ENCODE results near the gene BCAR3.

The BCAR3 gene

DNA sequence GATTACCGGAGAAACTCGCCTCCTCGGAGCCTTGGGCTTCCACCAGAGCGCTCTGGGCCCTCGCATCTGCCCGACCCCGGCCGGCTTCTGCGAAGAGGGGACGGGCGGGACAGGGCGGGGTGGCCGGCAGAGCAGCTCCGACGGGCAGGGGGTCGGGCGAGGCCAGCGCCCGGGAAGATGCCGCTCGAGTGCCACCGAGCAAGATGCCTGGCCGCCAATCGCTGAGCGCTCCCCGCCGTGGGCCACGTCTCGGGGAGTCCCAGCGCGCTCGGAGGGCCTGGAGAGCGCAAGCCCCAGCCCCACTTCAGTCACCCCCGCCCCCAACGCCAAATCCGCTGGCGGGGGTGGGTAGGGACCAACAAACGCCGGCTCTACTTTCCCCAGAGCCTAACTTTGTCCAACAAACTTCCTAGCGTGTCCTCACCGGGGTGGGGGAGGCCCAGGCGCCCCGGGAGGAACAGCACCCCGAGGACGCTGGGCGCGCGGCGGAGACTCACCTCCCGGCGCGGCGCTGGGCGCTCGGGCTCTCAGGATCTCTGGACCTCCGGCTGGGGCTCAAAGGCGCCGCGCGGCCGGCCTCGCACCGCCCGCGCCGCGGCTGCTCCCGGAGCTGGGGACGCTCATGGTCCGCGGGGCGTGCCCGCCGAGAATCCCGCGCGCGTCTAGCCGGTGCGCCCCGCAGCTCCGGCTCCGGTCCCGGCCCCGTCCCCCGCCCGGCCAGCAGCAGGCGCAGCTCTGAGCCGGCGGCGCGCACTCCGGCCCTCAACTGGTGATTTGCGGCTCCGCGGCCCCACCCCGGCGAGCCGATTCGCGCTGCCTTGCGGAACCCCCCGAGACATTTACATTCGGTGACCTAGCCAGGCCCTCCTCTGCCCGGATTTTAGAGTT, at the start of gene BCAR3:
Gene BCAR3, minus strand, starts transcription at position 737 of the 888 bp plus-strand sequence. CDS start 6,907 bp downstream, outside the sequence.
- peak within 1 kb of the TSS; percentile 87 for H3K9ac ChIP-seq (ENCODE audit: low read length)
- peaks cover 13% of the 10 kb centered on the region for H3K4me1 ChIP-seq (ENCODE audit: insufficient read depth, low read length)
- H3K27me3 ChIP-seq (ENCODE audit: control insufficient read depth in 1 of 2, insufficient read depth in 2 of 2, low read length in 2 of 2) = no peaks in the 10 kb centered on the region
- peak within 1 kb of the TSS; percentile 76 for H3K27ac ChIP-seq (ENCODE audit: low read depth, low read length)
- H3K4me3 ChIP-seq (ENCODE audit: low read depth in 1 of 2, low read length in 2 of 2) = peak within 1 kb of the TSS; percentile 73 to 87
- H3K9me3 ChIP-seq (ENCODE audit: low read length) = no peaks in the 10 kb centered on the region
- no peaks in the 10 kb centered on the region for H3K36me3 ChIP-seq (ENCODE audit: insufficient read depth, low read length)

GRCh38 chr1:93730621-93731020, 49.0 kb upstream of the BCAR3 start:
- no peaks in the 10 kb centered on the region for H3K36me3 ChIP-seq (ENCODE audit: insufficient read depth, low read length)
- no peaks in the 10 kb centered on the region for H3K9me3 ChIP-seq (ENCODE audit: low read length)
- H3K4me1 ChIP-seq (ENCODE audit: insufficient read depth, low read length) = no peaks in the 10 kb centered on the region
- no peak overlapping the region for H3K4me3 ChIP-seq (ENCODE audit: low read depth in 1 of 2, low read length in 2 of 2)
- H3K9ac ChIP-seq (ENCODE audit: low read length) = no peak overlapping the region
- H3K27ac ChIP-seq (ENCODE audit: low read depth, low read length) = no peak overlapping the region
- no peaks in the 10 kb centered on the region for H3K27me3 ChIP-seq (ENCODE audit: control insufficient read depth in 1 of 2, insufficient read depth in 2 of 2, low read length in 2 of 2)

- H3K9ac ChIP-seq (ENCODE audit: low read length) = no peak overlapping the region
- no peaks in the 10 kb centered on the region for H3K36me3 ChIP-seq (ENCODE audit: insufficient read depth, low read length)
Observed at GRCh38 chr1:93729906-93730305, 48.3 kb upstream of the BCAR3 start.

GRCh38 chr1:93729502-93729901, 47.9 kb upstream of the BCAR3 start:
- H3K36me3 ChIP-seq (ENCODE audit: insufficient read depth, low read length) = no peaks in the 10 kb centered on the region
- H3K27ac ChIP-seq (ENCODE audit: low read depth, low read length) = no peak overlapping the region
- H3K27me3 ChIP-seq (ENCODE audit: control insufficient read depth in 1 of 2, insufficient read depth in 2 of 2, low read length in 2 of 2) = no peaks in the 10 kb centered on the region

More at GRCh38 chr1:93729906-93730305, 48.3 kb upstream of the BCAR3 start:
- H3K4me1 ChIP-seq (ENCODE audit: insufficient read depth, low read length) = no peaks in the 10 kb centered on the region
- H3K4me3 ChIP-seq (ENCODE audit: low read depth in 1 of 2, low read length in 2 of 2) = no peak overlapping the region
- H3K9me3 ChIP-seq (ENCODE audit: low read length) = no peaks in the 10 kb centered on the region
- H3K27ac ChIP-seq (ENCODE audit: low read depth, low read length) = no peak overlapping the region
- no peaks in the 10 kb centered on the region for H3K27me3 ChIP-seq (ENCODE audit: control insufficient read depth in 1 of 2, insufficient read depth in 2 of 2, low read length in 2 of 2)

DNA sequence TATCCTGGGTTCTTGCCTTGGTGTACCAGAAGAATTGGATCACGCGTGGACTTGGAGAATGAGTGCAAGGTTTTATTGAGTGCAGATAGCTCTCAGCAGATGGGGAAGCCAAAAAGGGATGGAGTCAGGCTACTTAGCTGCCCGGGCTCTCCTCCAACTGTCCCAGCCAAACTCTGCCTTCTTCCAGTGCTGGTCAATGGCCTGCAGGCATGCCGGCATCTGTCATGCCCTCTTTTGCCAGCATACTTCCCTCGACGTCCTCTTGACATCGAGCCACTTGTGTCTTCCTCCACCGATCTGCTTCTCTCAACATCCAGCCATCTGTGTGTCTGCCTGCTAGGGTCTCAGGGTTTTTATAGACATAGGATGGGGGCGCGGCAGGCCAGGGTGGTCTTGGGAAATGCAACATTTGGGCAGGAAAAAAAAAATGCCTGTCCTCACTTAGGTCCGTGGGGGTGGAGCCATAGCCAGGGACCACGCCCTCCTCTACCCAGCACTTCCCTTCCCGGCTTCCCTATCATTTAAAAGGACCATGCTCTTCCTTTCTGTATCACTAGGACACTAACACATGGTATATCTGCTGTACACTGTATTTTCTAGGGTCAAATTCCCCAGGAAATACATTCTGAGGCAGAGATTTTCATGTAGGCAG, 47.0 kb upstream of the BCAR3 start:
- no peaks in the 10 kb centered on the region for H3K9me3 ChIP-seq (ENCODE audit: low read length)
- no peaks in the 10 kb centered on the region for H3K36me3 ChIP-seq (ENCODE audit: insufficient read depth, low read length)
- H3K4me1 ChIP-seq (ENCODE audit: insufficient read depth, low read length) = no peaks in the 10 kb centered on the region
- no peak overlapping the region for H3K4me3 ChIP-seq (ENCODE audit: low read depth in 1 of 2, low read length in 2 of 2)
- no peak overlapping the region for H3K27ac ChIP-seq (ENCODE audit: low read depth, low read length)
- no peak overlapping the region for H3K9ac ChIP-seq (ENCODE audit: low read length)
- no peaks in the 10 kb centered on the region for H3K27me3 ChIP-seq (ENCODE audit: control insufficient read depth in 1 of 2, insufficient read depth in 2 of 2, low read length in 2 of 2)

More at GRCh38 chr1:93729502-93729901, 47.9 kb upstream of the BCAR3 start:
- Histone ChIP-seq H3K4me1 (ENCODE audit: insufficient read depth, low read length) (no peaks in the 10 kb centered on the region), H3K9me3 (ENCODE audit: low read length) (no peaks in the 10 kb centered on the region), H3K4me3 (ENCODE audit: low read depth in 1 of 2, low read length in 2 of 2) (no peak overlapping the region), H3K9ac (ENCODE audit: low read length) (no peak overlapping the region)

DNA sequence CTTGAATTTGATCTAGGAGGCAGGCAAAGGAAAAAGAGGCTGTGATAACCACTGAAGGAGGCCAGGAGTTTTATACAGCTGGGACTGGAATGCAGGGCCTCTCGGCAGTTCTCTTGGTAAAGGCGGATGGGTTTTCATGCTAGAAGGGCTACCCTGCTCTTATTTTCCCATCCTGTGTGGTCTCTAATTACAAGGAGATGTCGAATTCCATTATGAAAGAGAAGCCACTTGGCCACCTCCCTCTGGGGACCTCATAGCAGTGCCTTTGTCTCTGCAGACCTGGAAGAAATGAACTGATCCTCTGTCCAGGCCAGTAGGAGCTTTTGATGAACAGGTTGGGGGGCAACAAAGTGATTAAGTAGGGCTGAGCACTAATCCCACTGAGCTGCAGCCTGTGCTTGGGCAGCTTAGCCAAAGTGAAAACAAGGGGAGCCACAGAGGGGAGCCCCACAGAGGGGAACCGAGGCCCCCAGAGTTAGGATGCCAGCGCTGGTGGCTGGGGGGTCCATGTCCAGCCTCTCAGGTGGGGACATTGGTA, 42.2 kb upstream of the BCAR3 start:
- no peak overlapping the region for H3K27ac ChIP-seq (ENCODE audit: low read depth, low read length)
- no peaks in the 10 kb centered on the region for H3K9me3 ChIP-seq (ENCODE audit: low read length)
- no peaks in the 10 kb centered on the region for H3K27me3 ChIP-seq (ENCODE audit: control insufficient read depth in 1 of 2, insufficient read depth in 2 of 2, low read length in 2 of 2)
- H3K4me1 ChIP-seq (ENCODE audit: insufficient read depth, low read length) = no peaks in the 10 kb centered on the region
- no peaks in the 10 kb centered on the region for H3K36me3 ChIP-seq (ENCODE audit: insufficient read depth, low read length)
- no peak overlapping the region for H3K9ac ChIP-seq (ENCODE audit: low read length)
- no peak overlapping the region for H3K4me3 ChIP-seq (ENCODE audit: low read depth in 1 of 2, low read length in 2 of 2)

- Histone ChIP-seq H3K27me3 (ENCODE audit: control insufficient read depth in 1 of 2, insufficient read depth in 2 of 2, low read length in 2 of 2) (no peaks in the 10 kb centered on the region), H3K27ac (ENCODE audit: low read depth, low read length) (no peak overlapping the region), H3K36me3 (ENCODE audit: insufficient read depth, low read length) (no peaks in the 10 kb centered on the region), H3K9ac (ENCODE audit: low read length) (no peak overlapping the region), H3K9me3 (ENCODE audit: low read length) (no peaks in the 10 kb centered on the region), H3K4me1 (ENCODE audit: insufficient read depth, low read length) (no peaks in the 10 kb centered on the region), H3K4me3 (ENCODE audit: low read depth in 1 of 2, low read length in 2 of 2) (no peak overlapping the region)
Observed at GRCh38 chr1:93723110-93723509, 41.5 kb upstream of the BCAR3 start.

DNA sequence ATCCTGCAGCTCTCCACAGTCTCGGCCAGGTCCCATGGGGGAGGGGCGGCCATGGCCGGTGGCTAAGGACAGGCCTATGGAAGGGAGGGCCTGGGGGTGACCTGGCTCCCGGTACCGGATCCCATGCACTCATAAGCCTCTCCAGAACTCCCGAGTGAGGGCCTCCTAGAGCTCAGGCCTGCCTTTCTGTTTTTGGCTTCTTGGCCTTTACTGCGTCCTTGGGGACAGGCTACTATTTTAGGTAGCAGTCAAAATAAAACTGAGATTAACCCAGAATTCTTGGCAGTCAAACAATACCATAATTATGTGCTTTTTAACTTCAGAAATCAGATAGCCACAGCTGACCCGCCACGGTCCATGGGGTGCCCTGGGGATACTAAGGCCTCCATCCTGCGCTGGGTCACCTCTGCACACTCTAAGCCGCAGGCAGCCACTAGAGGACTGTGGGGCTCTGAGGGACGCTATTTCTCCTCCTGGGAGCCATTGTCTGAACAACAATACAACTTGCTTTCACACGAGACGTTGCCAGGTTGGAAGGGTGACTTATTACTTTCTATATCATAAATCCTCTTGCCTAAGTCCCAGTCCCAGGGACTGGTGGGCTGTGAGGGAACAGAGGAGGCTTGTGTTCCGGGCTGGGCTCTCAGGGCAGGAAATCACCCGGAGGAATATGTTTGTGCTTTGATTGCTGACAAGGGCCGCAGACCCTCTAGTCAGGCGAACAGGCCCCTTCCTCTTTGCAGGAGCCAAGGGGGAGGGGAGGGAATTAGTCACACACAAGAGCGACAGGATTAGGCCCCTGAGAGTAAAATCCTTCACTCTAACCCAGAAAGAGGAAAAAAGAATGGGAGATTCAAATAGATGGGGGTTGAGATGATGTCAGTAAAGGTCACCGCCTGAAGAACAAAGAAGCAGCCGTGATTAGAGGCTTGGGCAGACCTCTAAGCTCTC, 40.7 kb upstream of the BCAR3 start:
- H3K4me1 ChIP-seq (ENCODE audit: insufficient read depth, low read length) = no peaks in the 10 kb centered on the region

DNA sequence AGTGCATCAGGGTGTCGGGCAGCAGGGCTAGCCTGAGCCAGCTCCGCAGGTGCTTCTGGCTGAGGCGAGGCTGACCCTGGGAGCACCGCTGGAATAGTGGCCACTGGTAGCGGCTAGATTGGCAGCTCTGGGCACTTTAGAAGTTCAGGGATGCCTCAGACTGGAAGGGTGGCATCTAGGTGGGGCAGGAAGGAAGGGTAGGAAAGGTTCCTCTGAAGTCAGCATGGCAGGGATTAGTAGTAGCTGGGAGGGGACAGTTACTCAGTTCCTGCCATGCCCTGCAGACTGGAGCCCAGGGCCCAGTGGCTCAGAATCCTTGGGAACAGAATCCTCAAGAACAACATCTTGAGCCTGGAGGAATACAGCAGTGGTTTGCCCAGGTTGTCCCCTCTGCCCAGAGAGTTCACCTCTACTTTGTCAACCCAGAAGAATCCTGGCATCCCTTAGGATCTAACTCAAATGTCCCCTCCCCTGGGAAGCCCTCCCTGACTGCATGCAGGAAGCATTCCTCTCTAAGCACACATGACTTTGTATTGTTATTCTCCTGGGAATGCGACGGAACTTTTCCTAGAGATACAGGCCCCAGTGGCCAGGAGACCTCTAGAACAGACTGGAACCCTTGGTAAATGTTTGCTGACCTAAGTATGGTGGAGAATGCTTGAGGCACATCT, 39.5 kb upstream of the BCAR3 start:
- Histone ChIP-seq H3K4me1 (ENCODE audit: insufficient read depth, low read length) (peaks cover 3% of the 10 kb centered on the region), H3K9me3 (ENCODE audit: low read length) (no peaks in the 10 kb centered on the region), H3K27ac (ENCODE audit: low read depth, low read length) (no peak overlapping the region), H3K9ac (ENCODE audit: low read length) (no peak overlapping the region), H3K4me3 (ENCODE audit: low read depth in 1 of 2, low read length in 2 of 2) (no peak overlapping the region), H3K36me3 (ENCODE audit: insufficient read depth, low read length) (no peaks in the 10 kb centered on the region), H3K27me3 (ENCODE audit: control insufficient read depth in 1 of 2, insufficient read depth in 2 of 2, low read length in 2 of 2) (no peaks in the 10 kb centered on the region)

More for the DNA sequence above, 40.7 kb upstream of the BCAR3 start:
- Histone ChIP-seq H3K27me3 (ENCODE audit: control insufficient read depth in 1 of 2, insufficient read depth in 2 of 2, low read length in 2 of 2) (no peaks in the 10 kb centered on the region), H3K9me3 (ENCODE audit: low read length) (no peaks in the 10 kb centered on the region), H3K4me3 (ENCODE audit: low read depth in 1 of 2, low read length in 2 of 2) (no peak overlapping the region), H3K36me3 (ENCODE audit: insufficient read depth, low read length) (no peaks in the 10 kb centered on the region), H3K9ac (ENCODE audit: low read length) (no peak overlapping the region), H3K27ac (ENCODE audit: low read depth, low read length) (no peak overlapping the region)

GRCh38 chr1:93717640-93718039, 36.0 kb upstream of the BCAR3 start:
- Histone ChIP-seq H3K4me1 (ENCODE audit: insufficient read depth, low read length) (peaks cover 16% of the 10 kb centered on the region), H3K27ac (ENCODE audit: low read depth, low read length) (no peak overlapping the region), H3K9me3 (ENCODE audit: low read length) (no peaks in the 10 kb centered on the region), H3K27me3 (ENCODE audit: control insufficient read depth in 1 of 2, insufficient read depth in 2 of 2, low read length in 2 of 2) (no peaks in the 10 kb centered on the region), H3K9ac (ENCODE audit: low read length) (no peak overlapping the region), H3K4me3 (ENCODE audit: low read depth in 1 of 2, low read length in 2 of 2) (no peak overlapping the region), H3K36me3 (ENCODE audit: insufficient read depth, low read length) (no peaks in the 10 kb centered on the region)

Measured in muscle layer of colon (tissue), 2 donors.